ENCODE results near the gene AOPEP.

DNA sequence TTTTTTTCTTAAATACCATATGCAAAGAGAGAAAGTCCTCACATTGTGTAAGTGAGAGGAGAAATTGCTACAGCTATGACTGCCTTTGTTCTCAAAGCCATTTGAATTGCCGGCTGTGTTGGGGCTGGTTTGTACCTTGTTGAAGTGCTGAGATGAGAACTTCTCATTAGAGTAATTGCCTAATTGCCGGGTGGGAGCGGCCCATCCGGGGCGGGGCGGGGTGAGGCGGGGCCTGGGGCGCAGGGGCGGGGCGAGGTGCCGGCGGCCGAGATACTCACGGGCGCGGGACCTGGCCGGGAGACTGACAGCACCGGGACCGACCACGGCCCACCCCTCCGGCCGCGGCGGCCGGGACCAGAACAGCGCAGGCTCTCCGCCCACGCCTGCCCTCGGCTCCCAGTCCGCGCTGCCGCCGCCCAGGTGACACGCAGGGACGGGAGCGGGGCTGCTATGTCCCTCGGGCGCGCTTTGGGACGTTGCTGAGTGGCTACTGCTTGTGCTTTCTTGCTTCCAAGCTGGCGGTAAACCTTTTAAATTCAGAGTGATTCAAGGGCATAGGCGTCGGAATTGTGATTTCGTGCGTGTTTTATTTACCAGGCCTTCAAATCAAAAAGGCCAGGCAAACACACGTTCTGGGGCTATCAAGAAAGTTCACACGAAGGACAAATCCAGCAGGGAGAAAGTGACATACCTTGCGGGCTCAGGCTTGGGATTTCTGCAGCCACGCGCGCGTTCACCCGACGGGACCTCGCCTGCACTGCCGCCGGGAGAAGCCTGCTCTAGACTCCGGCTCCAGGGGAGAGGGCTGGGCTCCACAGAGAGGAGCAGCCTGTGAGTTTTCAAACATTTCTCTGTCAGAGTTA lies 322.0 kb downstream of the AOPEP start:
- TF ChIP-seq, protein P1, sequence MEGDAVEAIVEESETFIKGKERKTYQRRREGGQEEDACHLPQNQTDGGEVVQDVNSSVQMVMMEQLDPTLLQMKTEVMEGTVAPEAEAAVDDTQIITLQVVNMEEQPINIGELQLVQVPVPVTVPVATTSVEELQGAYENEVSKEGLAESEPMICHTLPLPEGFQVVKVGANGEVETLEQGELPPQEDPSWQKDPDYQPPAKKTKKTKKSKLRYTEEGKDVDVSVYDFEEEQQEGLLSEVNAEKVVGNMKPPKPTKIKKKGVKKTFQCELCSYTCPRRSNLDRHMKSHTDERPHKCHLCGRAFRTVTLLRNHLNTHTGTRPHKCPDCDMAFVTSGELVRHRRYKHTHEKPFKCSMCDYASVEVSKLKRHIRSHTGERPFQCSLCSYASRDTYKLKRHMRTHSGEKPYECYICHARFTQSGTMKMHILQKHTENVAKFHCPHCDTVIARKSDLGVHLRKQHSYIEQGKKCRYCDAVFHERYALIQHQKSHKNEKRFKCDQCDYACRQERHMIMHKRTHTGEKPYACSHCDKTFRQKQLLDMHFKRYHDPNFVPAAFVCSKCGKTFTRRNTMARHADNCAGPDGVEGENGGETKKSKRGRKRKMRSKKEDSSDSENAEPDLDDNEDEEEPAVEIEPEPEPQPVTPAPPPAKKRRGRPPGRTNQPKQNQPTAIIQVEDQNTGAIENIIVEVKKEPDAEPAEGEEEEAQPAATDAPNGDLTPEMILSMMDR (IDR thresholded peaks at IDR 0.05; ENCODE audit: low read depth, low read length): no peak
- TF ChIP-seq EZH2phosphoT487 (IDR thresholded peaks at IDR 0.05; ENCODE audit: low read depth): no peak

Data from OCI-LY3 (cell line).